ENCODE measurements around the gene RBPMS2.
A peak's percentile ranks its signal among the peaks of the same experiment; 100 is the strongest.

Gene RBPMS2

GRCh38 chr15:64772964-64773363, 2.4 kb downstream of the RBPMS2 start:
- 82% methylated on average over 6 of the region's 6 CpGs for WGBS, 2 experiments
- H3K4me3 ChIP-seq (ENCODE audit: insufficient read depth, low read depth, low read length), result no peak overlapping the region
- peaks cover 10% of the 10 kb centered on the region for H3K4me1 ChIP-seq (ENCODE audit: control insufficient read depth, insufficient read depth, low read length)
- H3K27ac ChIP-seq (ENCODE audit: insufficient read depth, low read depth, low read length, poor library complexity, severe bottlenecking), result no peak overlapping the region
- H3K27me3 ChIP-seq (ENCODE audit: control insufficient read depth, insufficient read depth, low read length, poor library complexity, severe bottlenecking), result peaks cover 39% of the 10 kb centered on the region
- no peaks in the 10 kb centered on the region for H3K9me3 ChIP-seq (ENCODE audit: control insufficient read depth, low read length)
- H3K36me3 ChIP-seq (ENCODE audit: control insufficient read depth, insufficient read depth, low read length), result no peaks in the 10 kb centered on the region

- H3K9me3 ChIP-seq (ENCODE audit: control insufficient read depth, low read length), result no peaks in the 10 kb centered on the region
- H3K36me3 ChIP-seq (ENCODE audit: control insufficient read depth, insufficient read depth, low read length), result no peaks in the 10 kb centered on the region
- H3K4me3 ChIP-seq (ENCODE audit: insufficient read depth, low read depth, low read length), result no peak overlapping the region
- H3K4me1 ChIP-seq (ENCODE audit: control insufficient read depth, insufficient read depth, low read length), result peaks cover 10% of the 10 kb centered on the region
- WGBS, 2 experiments, result 57 to 61% methylated on average over 3 of the region's 3 CpGs
- peaks cover 36% of the 10 kb centered on the region for H3K27me3 ChIP-seq (ENCODE audit: control insufficient read depth, insufficient read depth, low read length, poor library complexity, severe bottlenecking)
- no peak overlapping the region for H3K27ac ChIP-seq (ENCODE audit: insufficient read depth, low read depth, low read length, poor library complexity, severe bottlenecking)
Observed at GRCh38 chr15:64772488-64772887, 2.9 kb downstream of the RBPMS2 start.

- Histone ChIP-seq H3K36me3 (ENCODE audit: control insufficient read depth, insufficient read depth, low read length) (no peaks in the 10 kb centered on the region), H3K27me3 (ENCODE audit: control insufficient read depth, insufficient read depth, low read length, poor library complexity, severe bottlenecking) (peaks cover 18% of the 10 kb centered on the region), H3K27ac (ENCODE audit: insufficient read depth, low read depth, low read length, poor library complexity, severe bottlenecking) (no peak overlapping the region), H3K4me3 (ENCODE audit: insufficient read depth, low read depth, low read length) (no peak overlapping the region), H3K9me3 (ENCODE audit: control insufficient read depth, low read length) (no peaks in the 10 kb centered on the region), H3K4me1 (ENCODE audit: control insufficient read depth, insufficient read depth, low read length) (no peaks in the 10 kb centered on the region)
- WGBS, 2 experiments, result 84 to 88% methylated on average over 2 of the region's 2 CpGs
Observed at GRCh38 chr15:64770626-64771025, 4.8 kb downstream of the RBPMS2 start.

- H3K4me1 ChIP-seq (ENCODE audit: control insufficient read depth, insufficient read depth, low read length), result no peaks in the 10 kb centered on the region
- H3K4me3 ChIP-seq (ENCODE audit: insufficient read depth, low read depth, low read length), result no peak overlapping the region
- WGBS, 2 experiments, result 90 to 95% methylated on average over 7 of the region's 7 CpGs
- H3K9me3 ChIP-seq (ENCODE audit: control insufficient read depth, low read length), result no peaks in the 10 kb centered on the region
- peak overlapping the region; percentile 26 for H3K27ac ChIP-seq (ENCODE audit: insufficient read depth, low read depth, low read length, poor library complexity, severe bottlenecking)
- no peaks in the 10 kb centered on the region for H3K36me3 ChIP-seq (ENCODE audit: control insufficient read depth, insufficient read depth, low read length)
- no peaks in the 10 kb centered on the region for H3K27me3 ChIP-seq (ENCODE audit: control insufficient read depth, insufficient read depth, low read length, poor library complexity, severe bottlenecking)
Observed at GRCh38 chr15:64767203-64767602, 8.2 kb downstream of the RBPMS2 start.

GRCh38 chr15:64766058-64766457, 9.3 kb downstream of the RBPMS2 start:
- Histone ChIP-seq H3K27ac (ENCODE audit: insufficient read depth, low read depth, low read length, poor library complexity, severe bottlenecking) (no peak overlapping the region), H3K4me1 (ENCODE audit: control insufficient read depth, insufficient read depth, low read length) (no peaks in the 10 kb centered on the region), H3K4me3 (ENCODE audit: insufficient read depth, low read depth, low read length) (no peak overlapping the region), H3K36me3 (ENCODE audit: control insufficient read depth, insufficient read depth, low read length) (no peaks in the 10 kb centered on the region), H3K27me3 (ENCODE audit: control insufficient read depth, insufficient read depth, low read length, poor library complexity, severe bottlenecking) (no peaks in the 10 kb centered on the region), H3K9me3 (ENCODE audit: control insufficient read depth, low read length) (no peaks in the 10 kb centered on the region)
- WGBS, 2 experiments, result 92 to 93% methylated on average over 8 of the region's 8 CpGs

- Histone ChIP-seq H3K27ac (ENCODE audit: insufficient read depth, low read depth, low read length, poor library complexity, severe bottlenecking) (no peak overlapping the region), H3K36me3 (ENCODE audit: control insufficient read depth, insufficient read depth, low read length) (no peaks in the 10 kb centered on the region), H3K4me1 (ENCODE audit: control insufficient read depth, insufficient read depth, low read length) (no peaks in the 10 kb centered on the region), H3K9me3 (ENCODE audit: control insufficient read depth, low read length) (no peaks in the 10 kb centered on the region), H3K4me3 (ENCODE audit: insufficient read depth, low read depth, low read length) (no peak overlapping the region), H3K27me3 (ENCODE audit: control insufficient read depth, insufficient read depth, low read length, poor library complexity, severe bottlenecking) (no peaks in the 10 kb centered on the region)
- 88 to 91% methylated on average over 4 of the region's 4 CpGs for WGBS, 2 experiments
Observed at GRCh38 chr15:64763874-64764273, 11.5 kb downstream of the RBPMS2 start.

GRCh38 chr15:64763462-64763861, 11.9 kb downstream of the RBPMS2 start:
- no peaks in the 10 kb centered on the region for H3K4me1 ChIP-seq (ENCODE audit: control insufficient read depth, insufficient read depth, low read length)
- H3K36me3 ChIP-seq (ENCODE audit: control insufficient read depth, insufficient read depth, low read length), result no peaks in the 10 kb centered on the region
- H3K9me3 ChIP-seq (ENCODE audit: control insufficient read depth, low read length), result no peaks in the 10 kb centered on the region

GRCh38 chr15:64763021-64763420, 12.4 kb downstream of the RBPMS2 start:
- H3K27ac ChIP-seq (ENCODE audit: insufficient read depth, low read depth, low read length, poor library complexity, severe bottlenecking), result no peak overlapping the region
- no peaks in the 10 kb centered on the region for H3K27me3 ChIP-seq (ENCODE audit: control insufficient read depth, insufficient read depth, low read length, poor library complexity, severe bottlenecking)
- H3K4me1 ChIP-seq (ENCODE audit: control insufficient read depth, insufficient read depth, low read length), result no peaks in the 10 kb centered on the region
- H3K9me3 ChIP-seq (ENCODE audit: control insufficient read depth, low read length), result no peaks in the 10 kb centered on the region
- WGBS, 2 experiments, result 95% methylated on average over 8 of the region's 8 CpGs
- no peak overlapping the region for H3K4me3 ChIP-seq (ENCODE audit: insufficient read depth, low read depth, low read length)
- no peaks in the 10 kb centered on the region for H3K36me3 ChIP-seq (ENCODE audit: control insufficient read depth, insufficient read depth, low read length)

More at GRCh38 chr15:64763462-64763861, 11.9 kb downstream of the RBPMS2 start:
- no peak overlapping the region for H3K27ac ChIP-seq (ENCODE audit: insufficient read depth, low read depth, low read length, poor library complexity, severe bottlenecking)
- H3K4me3 ChIP-seq (ENCODE audit: insufficient read depth, low read depth, low read length), result no peak overlapping the region
- H3K27me3 ChIP-seq (ENCODE audit: control insufficient read depth, insufficient read depth, low read length, poor library complexity, severe bottlenecking), result no peaks in the 10 kb centered on the region

GRCh38 chr15:64762546-64762945, 12.8 kb downstream of the RBPMS2 start:
- WGBS, 2 experiments, result 93 to 95% methylated on average over 8 of the region's 8 CpGs
- no peak overlapping the region for H3K4me3 ChIP-seq (ENCODE audit: insufficient read depth, low read depth, low read length)
- no peaks in the 10 kb centered on the region for H3K27me3 ChIP-seq (ENCODE audit: control insufficient read depth, insufficient read depth, low read length, poor library complexity, severe bottlenecking)
- no peaks in the 10 kb centered on the region for H3K4me1 ChIP-seq (ENCODE audit: control insufficient read depth, insufficient read depth, low read length)
- H3K9me3 ChIP-seq (ENCODE audit: control insufficient read depth, low read length), result no peaks in the 10 kb centered on the region
- H3K36me3 ChIP-seq (ENCODE audit: control insufficient read depth, insufficient read depth, low read length), result no peaks in the 10 kb centered on the region
- H3K27ac ChIP-seq (ENCODE audit: insufficient read depth, low read depth, low read length, poor library complexity, severe bottlenecking), result no peak overlapping the region

- 75 to 83% methylated on average over 9 to 11 of the region's 11 CpGs for whole genome bisulfite sequencing, 2 experiments
- no peaks in the 10 kb centered on the region for H3K36me3 ChIP-seq (ENCODE audit: control insufficient read depth, insufficient read depth, low read length)
- H3K27ac ChIP-seq (ENCODE audit: insufficient read depth, low read depth, low read length, poor library complexity, severe bottlenecking), result no peak overlapping the region
- H3K27me3 ChIP-seq (ENCODE audit: control insufficient read depth, insufficient read depth, low read length, poor library complexity, severe bottlenecking), result no peaks in the 10 kb centered on the region
- no peaks in the 10 kb centered on the region for H3K9me3 ChIP-seq (ENCODE audit: control insufficient read depth, low read length)
- no peak overlapping the region for H3K4me3 ChIP-seq (ENCODE audit: insufficient read depth, low read depth, low read length)
- no peaks in the 10 kb centered on the region for H3K4me1 ChIP-seq (ENCODE audit: control insufficient read depth, insufficient read depth, low read length)
Observed at GRCh38 chr15:64761156-64761555, 14.2 kb downstream of the RBPMS2 start.

- H3K4me3 ChIP-seq (ENCODE audit: insufficient read depth, low read depth, low read length), result no peak overlapping the region
- H3K36me3 ChIP-seq (ENCODE audit: control insufficient read depth, insufficient read depth, low read length), result no peaks in the 10 kb centered on the region
- H3K4me1 ChIP-seq (ENCODE audit: control insufficient read depth, insufficient read depth, low read length), result no peaks in the 10 kb centered on the region
- no peaks in the 10 kb centered on the region for H3K9me3 ChIP-seq (ENCODE audit: control insufficient read depth, low read length)
- no peak overlapping the region for H3K27ac ChIP-seq (ENCODE audit: insufficient read depth, low read depth, low read length, poor library complexity, severe bottlenecking)
- no peaks in the 10 kb centered on the region for H3K27me3 ChIP-seq (ENCODE audit: control insufficient read depth, insufficient read depth, low read length, poor library complexity, severe bottlenecking)
- 93% methylated on average over 8 of the region's 8 CpGs for WGBS, 2 experiments
Observed at GRCh38 chr15:64760056-64760455, 15.3 kb downstream of the RBPMS2 start.

Data from ectodermal cell (in vitro differentiated cells).